Calu3 (cell line): ENCODE results near the gene HERC5. TPM values are rescaled to one million over a fixed set of nuclear protein-coding genes. Genes with fewer than 3 reads are reported as not detected.
"Not testable (repeated sequence)": the region's sequence is repeated elsewhere in the genome, so short reads cannot be mapped to it uniquely, and the experiment has no call there.

ENCODE experiments used
- BruUV-seq: library from RNA; stranded (reverse); fragments of 400-500 nt; replicated peaks from 2 replicates; lab custom pipeline; 2021; lab: Mats Ljungman, UMichigan
- CTCF ChIA-PET: fragments of 300-600 bp; sonication (Branson Sonifier 250); formaldehyde crosslinking; loops from one replicate; lab custom pipeline; 2022; ENCODE audit warnings: antibody characterized with exemption; lab: Charles Lee
- DNase-seq: peaks from one replicate; pipeline ENCODE4 v3.0.0; 2022
- H3K27ac Mint-ChIP-seq: one replicate; pipeline ENCODE4 v1.8.0; 2022; ENCODE audit warnings: mixed read lengths; ENCODE audit not compliant: unreplicated experiment
- H3K27me3 Mint-ChIP-seq: one replicate; pipeline ENCODE4 v1.8.0; 2022; ENCODE audit warnings: mixed read lengths; ENCODE audit not compliant: unreplicated experiment
- H3K36me3 Mint-ChIP-seq: one replicate; pipeline ENCODE4 v1.8.0; 2022; ENCODE audit warnings: mild to moderate bottlenecking, moderate library complexity, mixed read lengths; ENCODE audit not compliant: insufficient read depth, unreplicated experiment
- H3K4me1 Mint-ChIP-seq: one replicate; pipeline ENCODE4 v1.8.0; 2022; ENCODE audit warnings: mild to moderate bottlenecking, low read depth, mixed read lengths; ENCODE audit not compliant: unreplicated experiment
- H3K4me3 Mint-ChIP-seq: one replicate; pipeline ENCODE4 v1.8.0; 2022; ENCODE audit warnings: mild to moderate bottlenecking, low read depth, moderate library complexity, mixed read lengths; ENCODE audit not compliant: unreplicated experiment
- H3K9me3 Mint-ChIP-seq: one replicate; pipeline ENCODE4 v1.8.0; 2022; ENCODE audit warnings: low read depth, mixed read lengths; ENCODE audit not compliant: unreplicated experiment
- intact Hi-C: fragments of 100-400 bp; cut with micrococcal nuclease; formaldehyde crosslinking; loops from one replicate; pipeline ENCODE4 v1.10.0; 2022; ENCODE audit not compliant: unreplicated experiment
- total RNA-seq: library from RNA; stranded (reverse); gene quantifications from 2 replicates; pipeline ENCODE4 v1.2.3, GENCODE V29; 2022
- TF ChIP-seq, protein P1 (sequence below): fragments of 200-600 bp; IDR thresholded peaks from one replicate; pipeline ENCODE4 v1.8.0; 2022; ENCODE audit warnings: antibody characterized with exemption; ENCODE audit not compliant: unreplicated experiment

Gene HERC5
- total RNA-seq, 1 experiment from 2014 or later: 20.1 TPM

DNA sequence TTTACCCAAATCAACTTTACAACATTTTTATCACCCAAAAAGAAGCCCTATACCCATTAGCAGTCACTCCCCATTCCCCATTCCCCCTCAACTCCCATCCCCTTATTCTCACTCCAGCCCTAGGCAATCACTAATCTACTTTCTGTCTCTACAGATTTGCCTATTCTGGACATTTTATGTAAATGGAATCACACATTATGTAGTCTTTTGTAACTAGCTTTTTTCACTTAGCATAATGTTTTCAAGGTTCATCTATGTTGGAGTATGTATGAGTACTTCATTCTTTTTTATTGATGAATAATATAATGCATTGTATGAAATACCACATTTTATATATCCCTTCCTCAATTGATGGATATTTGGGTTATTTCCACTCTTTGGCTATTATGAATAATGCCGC, 36.1 kb upstream of the HERC5 start:
- H3K4me3 Mint-ChIP-seq: no peak overlapping the region

DNA sequence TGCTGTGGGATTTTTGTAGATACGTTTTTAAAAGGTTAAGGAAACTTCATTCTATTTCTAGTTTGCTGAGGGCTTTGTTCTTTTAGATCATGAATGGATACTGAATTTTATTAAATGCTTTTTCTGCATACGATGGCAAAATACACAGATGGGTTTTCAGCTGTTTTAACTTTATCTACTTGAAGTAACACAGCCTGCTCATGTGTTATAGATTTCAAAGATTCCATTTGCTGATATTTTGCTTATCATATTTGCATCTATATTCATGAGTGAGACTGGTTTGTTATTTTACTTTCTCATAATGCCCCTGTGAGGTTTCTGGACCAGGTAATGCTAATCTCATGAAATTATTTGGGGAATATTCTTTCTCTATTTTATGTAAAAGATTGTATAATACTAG, 34.5 kb upstream of the HERC5 start:
- Mint-ChIP-seq H3K27me3 (no peaks in the 10 kb centered on the region), H3K27ac (no peak overlapping the region), H3K36me3 (no peaks in the 10 kb centered on the region), H3K9me3 (no peaks in the 10 kb centered on the region), H3K4me3 (no peak overlapping the region), H3K4me1 (peaks cover 8% of the 10 kb centered on the region)
- intact Hi-C loops: no loop called here
- CTCF ChIA-PET: no interaction called here
- BruUV-seq: no TSS peak
- TF ChIP-seq, protein P1, sequence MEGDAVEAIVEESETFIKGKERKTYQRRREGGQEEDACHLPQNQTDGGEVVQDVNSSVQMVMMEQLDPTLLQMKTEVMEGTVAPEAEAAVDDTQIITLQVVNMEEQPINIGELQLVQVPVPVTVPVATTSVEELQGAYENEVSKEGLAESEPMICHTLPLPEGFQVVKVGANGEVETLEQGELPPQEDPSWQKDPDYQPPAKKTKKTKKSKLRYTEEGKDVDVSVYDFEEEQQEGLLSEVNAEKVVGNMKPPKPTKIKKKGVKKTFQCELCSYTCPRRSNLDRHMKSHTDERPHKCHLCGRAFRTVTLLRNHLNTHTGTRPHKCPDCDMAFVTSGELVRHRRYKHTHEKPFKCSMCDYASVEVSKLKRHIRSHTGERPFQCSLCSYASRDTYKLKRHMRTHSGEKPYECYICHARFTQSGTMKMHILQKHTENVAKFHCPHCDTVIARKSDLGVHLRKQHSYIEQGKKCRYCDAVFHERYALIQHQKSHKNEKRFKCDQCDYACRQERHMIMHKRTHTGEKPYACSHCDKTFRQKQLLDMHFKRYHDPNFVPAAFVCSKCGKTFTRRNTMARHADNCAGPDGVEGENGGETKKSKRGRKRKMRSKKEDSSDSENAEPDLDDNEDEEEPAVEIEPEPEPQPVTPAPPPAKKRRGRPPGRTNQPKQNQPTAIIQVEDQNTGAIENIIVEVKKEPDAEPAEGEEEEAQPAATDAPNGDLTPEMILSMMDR: no peak
- DNase-seq: no peak

More for the DNA sequence above, 36.1 kb upstream of the HERC5 start:
- Mint-ChIP-seq H3K36me3 (no peaks in the 10 kb centered on the region), H3K27ac (no peak overlapping the region), H3K4me1 (peaks cover 8% of the 10 kb centered on the region), H3K9me3 (no peaks in the 10 kb centered on the region), H3K27me3 (no peaks in the 10 kb centered on the region)
- intact Hi-C loops: no loop called here
- no peak for DNase-seq
- CTCF ChIA-PET: no interaction called here
- TF ChIP-seq, protein P1: no peak
- no TSS peak for BruUV-seq

DNA sequence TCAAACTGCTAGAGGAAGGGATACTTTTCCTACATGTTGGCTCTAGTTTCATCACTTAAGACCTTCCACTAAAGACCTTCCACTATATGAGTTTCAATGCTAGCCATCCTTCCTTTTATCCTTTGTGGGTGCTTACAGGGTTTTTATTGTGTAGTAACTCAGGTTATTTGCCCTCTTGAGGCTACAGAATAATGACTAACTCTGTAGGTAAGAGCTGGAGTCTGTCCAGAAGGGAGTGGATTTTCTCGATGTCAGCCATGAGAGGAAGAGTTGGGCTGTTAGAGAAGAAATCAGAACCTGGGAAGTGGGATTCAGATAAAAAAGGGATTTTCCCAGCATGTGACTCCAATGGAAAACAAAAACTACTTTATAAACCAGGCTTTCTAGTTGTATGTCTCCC, 27.5 kb upstream of the HERC5 start:
- DNase-seq: no peak
- TF ChIP-seq, protein P1: no peak
- H3K4me1 Mint-ChIP-seq: no peaks in the 10 kb centered on the region
- no peaks in the 10 kb centered on the region for H3K36me3 Mint-ChIP-seq
- intact Hi-C loops: no loop called here
- H3K4me3 Mint-ChIP-seq: no peak overlapping the region
- no peaks in the 10 kb centered on the region for H3K9me3 Mint-ChIP-seq
- no TSS peak for BruUV-seq
- CTCF ChIA-PET: no interaction called here
- no peaks in the 10 kb centered on the region for H3K27me3 Mint-ChIP-seq
- H3K27ac Mint-ChIP-seq: no peak overlapping the region

DNA sequence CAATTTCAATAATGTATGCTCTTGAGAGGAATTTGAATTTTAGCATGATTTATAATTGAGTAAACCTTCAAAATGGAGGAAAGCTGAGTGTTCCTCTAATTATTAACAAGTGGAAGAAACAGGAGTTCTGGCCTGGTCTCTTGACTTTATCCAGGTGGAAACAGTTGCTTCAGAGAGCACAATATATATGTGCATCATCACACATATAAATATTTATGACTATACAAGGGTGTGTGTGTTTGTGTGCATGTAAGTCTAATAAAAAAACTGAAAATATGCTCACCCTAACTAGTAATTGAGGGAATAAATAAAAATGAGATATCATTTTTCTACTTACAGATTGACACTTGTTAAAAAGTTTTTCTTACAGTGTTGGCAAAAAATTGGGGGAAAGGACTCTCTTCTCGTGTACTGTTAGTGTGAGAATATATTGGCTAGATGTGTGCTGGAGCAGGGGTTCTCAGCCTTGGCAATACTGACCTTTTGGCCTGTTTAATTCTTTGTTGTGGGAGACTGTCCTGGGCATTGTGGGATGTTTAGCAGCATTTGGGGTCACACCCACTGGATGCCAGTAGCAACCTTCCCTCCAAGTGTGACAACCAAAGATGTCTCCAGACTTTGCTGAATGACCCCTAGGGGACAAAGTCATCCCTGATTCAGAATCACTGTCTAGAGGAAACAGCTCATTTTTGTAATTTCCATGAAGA, 20.8 kb upstream of the HERC5 start:
- no TSS peak for BruUV-seq
- H3K4me3 Mint-ChIP-seq: no peak overlapping the region
- peaks cover 5% of the 10 kb centered on the region for H3K36me3 Mint-ChIP-seq
- TF ChIP-seq, protein P1: no peak
- no peak overlapping the region for H3K27ac Mint-ChIP-seq
- CTCF ChIA-PET: no interaction called here
- DNase-seq: no peak
- intact Hi-C loops: no loop called here
- no peaks in the 10 kb centered on the region for H3K9me3 Mint-ChIP-seq
- no peaks in the 10 kb centered on the region for H3K4me1 Mint-ChIP-seq
- H3K27me3 Mint-ChIP-seq: no peaks in the 10 kb centered on the region

DNA sequence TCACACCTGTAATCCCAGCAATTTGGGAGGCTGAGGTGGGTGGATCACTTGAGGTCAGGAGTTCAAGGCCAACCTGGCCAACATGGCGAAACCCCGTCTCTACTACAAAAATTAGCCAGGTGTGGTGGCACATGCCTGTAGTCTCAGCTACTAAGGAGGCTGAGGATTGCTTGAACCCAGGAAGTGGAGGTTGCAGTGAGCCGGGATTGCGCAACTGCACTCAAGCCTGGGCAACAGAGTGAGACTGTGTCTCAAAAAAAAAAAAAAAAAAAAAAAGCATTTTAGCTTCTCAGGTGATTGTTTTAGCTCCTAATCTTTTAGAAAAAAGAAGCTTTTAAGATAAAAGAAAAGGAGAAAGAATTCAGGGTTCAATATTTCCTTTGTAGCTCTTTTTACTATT, 19.0 kb upstream of the HERC5 start:
- H3K27me3 Mint-ChIP-seq, H3K4me1 Mint-ChIP-seq, intact Hi-C loops, H3K4me3 Mint-ChIP-seq, DNase-seq, BruUV-seq, H3K36me3 Mint-ChIP-seq, H3K9me3 Mint-ChIP-seq, CTCF ChIA-PET, H3K27ac Mint-ChIP-seq: not testable (repeated sequence)
